Ectodermal cell (in vitro differentiated cells): ENCODE results near the gene LUZP1.
"Not testable (repeated sequence)": the region's sequence is repeated elsewhere in the genome, so short reads cannot be mapped to it uniquely, and the experiment has no call there.

Experiments
- H3K27ac ChIP-seq: 2 replicates; pipeline ENCODE4 v1.7.0; 2013; ENCODE audit warnings: mild to moderate bottlenecking, low read depth, low read length; ENCODE audit not compliant: insufficient read depth, poor library complexity, severe bottlenecking
- H3K27me3 ChIP-seq: 2 replicates; pipeline ENCODE4 v1.7.0; 2013; ENCODE audit warnings: mild to moderate bottlenecking, low read length; ENCODE audit not compliant: insufficient read depth, control insufficient read depth, poor library complexity, severe bottlenecking
- H3K36me3 ChIP-seq: one replicate; pipeline ENCODE4 v1.7.0; 2013; ENCODE audit warnings: low read length; ENCODE audit not compliant: control insufficient read depth, insufficient read depth
- H3K4me1 ChIP-seq: one replicate; pipeline ENCODE4 v1.7.0; 2013; ENCODE audit warnings: low read length; ENCODE audit not compliant: control insufficient read depth, insufficient read depth
- H3K4me3 ChIP-seq: 2 replicates; pipeline ENCODE4 v1.7.0; 2013; ENCODE audit warnings: low read depth, low read length, control low read depth; ENCODE audit not compliant: insufficient read depth
- H3K9me3 ChIP-seq: 2 replicates; pipeline ENCODE4 v1.7.0; 2013; ENCODE audit warnings: mild to moderate bottlenecking, low read length, moderate library complexity; ENCODE audit not compliant: control insufficient read depth
- WGBS, 2 experiments: methylation state at CpG; one replicate each; pipeline ENCODE4 v1.1.7; 2013; ENCODE audit warnings: missing lambda C conversion rate in 2 of 2; 5-methylcytosine and 5-hydroxymethylcytosine counted together

The LUZP1 gene

GRCh38 chr1:23188936-23189452, 20.3 kb upstream of the LUZP1 start:
- H3K36me3 ChIP-seq, H3K9me3 ChIP-seq, H3K4me1 ChIP-seq, H3K27ac ChIP-seq, H3K27me3 ChIP-seq, H3K4me3 ChIP-seq: not testable (repeated sequence)
- WGBS, 2 experiments, result 94 to 96% methylated on average over 13 of the region's 13 CpGs

DNA sequence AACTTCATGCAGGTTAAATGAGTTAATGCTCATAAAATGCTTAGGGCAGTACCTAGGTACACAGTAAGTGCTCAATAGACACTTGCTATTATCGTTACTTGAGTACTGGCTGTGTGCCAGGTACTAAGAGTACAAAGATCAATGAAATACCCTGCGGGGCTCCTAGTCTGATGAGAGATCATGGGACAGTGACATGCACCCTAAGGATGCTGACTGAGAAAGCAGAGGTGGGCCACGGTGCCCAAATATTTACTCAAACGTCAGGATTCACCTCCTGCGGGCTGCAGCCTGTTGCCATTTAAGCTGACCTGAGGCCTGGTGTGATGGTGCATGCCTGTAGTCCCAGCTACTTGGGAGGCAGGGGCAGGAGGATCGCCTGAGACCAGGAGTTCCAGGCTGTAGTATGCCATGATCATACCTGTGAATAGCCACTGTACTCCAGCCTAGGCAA, 19.8 kb upstream of the LUZP1 start:
- Histone ChIP-seq H3K27me3 (no peaks in the 10 kb centered on the region), H3K36me3 (no peaks in the 10 kb centered on the region), H3K27ac (no peak overlapping the region), H3K9me3 (no peaks in the 10 kb centered on the region), H3K4me3 (no peak overlapping the region), H3K4me1 (no peaks in the 10 kb centered on the region)
- WGBS, 2 experiments, result 81 to 83% methylated on average over 6 of the region's 6 CpGs

DNA sequence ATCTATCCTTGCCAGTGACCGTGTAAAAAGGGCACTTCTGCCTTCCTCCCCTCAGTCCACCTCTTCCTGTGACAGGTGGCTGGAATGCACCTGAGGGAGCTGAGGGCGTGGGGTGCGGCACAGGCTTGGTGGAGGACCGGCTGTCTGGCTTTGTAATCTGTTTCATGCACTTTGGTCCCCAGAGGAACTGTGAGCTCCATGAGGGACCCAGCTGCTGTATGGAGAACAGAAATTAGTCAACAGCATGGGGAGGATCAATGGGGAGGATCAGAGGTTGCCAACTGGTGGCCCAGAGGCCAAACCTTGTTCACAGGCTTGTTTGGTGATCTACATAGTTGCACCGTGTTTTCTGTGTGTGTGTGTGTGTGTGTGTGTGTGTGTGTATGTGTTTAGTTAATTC, 19.0 kb upstream of the LUZP1 start:
- Histone ChIP-seq H3K9me3 (no peaks in the 10 kb centered on the region), H3K4me1 (no peaks in the 10 kb centered on the region), H3K36me3 (no peaks in the 10 kb centered on the region), H3K27ac (no peak overlapping the region), H3K27me3 (no peaks in the 10 kb centered on the region), H3K4me3 (no peak overlapping the region)
- 91 to 93% methylated on average over 5 of the region's 5 CpGs for WGBS, 2 experiments

DNA sequence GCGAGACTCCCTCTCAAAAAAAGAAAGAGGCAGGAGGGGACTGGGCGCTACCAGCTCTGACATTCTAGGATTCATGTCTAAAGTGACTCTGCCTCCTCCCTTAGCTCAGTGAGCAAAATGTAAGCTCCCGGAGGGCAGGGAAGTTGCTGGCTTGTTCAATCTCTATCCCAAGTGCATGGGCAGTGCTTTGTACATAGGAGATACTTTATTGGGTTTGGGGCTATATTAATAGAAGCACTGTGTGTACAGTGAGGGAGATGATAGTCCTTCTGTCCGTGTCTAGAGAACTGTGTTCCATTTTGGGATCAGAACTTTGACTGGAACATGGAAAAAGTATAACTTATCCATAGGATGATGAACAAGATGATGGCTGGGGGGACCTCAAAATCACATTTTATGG, 16.7 kb upstream of the LUZP1 start:
- Histone ChIP-seq H3K27ac (no peak overlapping the region), H3K27me3 (no peaks in the 10 kb centered on the region), H3K9me3 (no peaks in the 10 kb centered on the region), H3K36me3 (no peaks in the 10 kb centered on the region), H3K4me3 (no peak overlapping the region), H3K4me1 (no peaks in the 10 kb centered on the region)
- 88 to 90% methylated on average over 4 of the region's 4 CpGs for WGBS, 2 experiments

DNA sequence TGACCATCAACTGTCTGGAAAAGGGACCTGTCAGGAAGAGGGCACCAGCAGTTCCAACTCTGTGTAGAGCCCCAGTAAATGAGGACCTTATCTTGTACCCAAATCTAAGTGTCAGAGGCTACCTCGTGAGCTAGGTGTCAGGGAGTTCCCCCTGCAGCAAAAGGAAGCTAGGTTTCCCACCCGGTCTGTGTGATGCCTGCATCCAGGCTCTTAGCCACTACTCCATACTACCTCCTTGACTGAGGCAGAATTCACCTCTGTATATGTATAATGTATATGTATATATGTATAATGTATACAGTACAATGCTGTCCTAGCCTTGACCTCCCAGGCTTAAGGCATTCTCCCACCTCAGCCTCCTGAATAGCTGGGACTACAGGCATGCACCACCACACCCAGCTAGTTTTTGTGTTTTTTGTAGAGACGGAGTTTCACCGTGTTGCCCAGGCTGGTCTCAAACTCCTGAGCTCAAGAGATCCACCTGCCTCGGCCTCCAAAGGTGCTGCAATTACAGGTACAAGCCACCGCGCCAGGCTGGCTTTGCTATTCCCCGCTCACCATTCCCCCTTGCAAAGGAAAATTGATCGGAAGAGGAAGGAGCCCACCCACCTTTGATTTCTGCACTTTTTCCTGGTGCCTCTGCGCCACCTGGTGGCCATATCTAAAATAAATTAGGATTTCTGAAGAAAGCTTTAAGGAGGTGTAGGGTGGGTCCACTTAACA, 15.7 kb upstream of the LUZP1 start:
- Histone ChIP-seq H3K27ac (no peak overlapping the region), H3K36me3 (no peaks in the 10 kb centered on the region), H3K4me1 (no peaks in the 10 kb centered on the region), H3K27me3 (peaks cover 5% of the 10 kb centered on the region), H3K4me3 (no peak overlapping the region), H3K9me3 (no peaks in the 10 kb centered on the region)
- WGBS, 2 experiments, result 31 to 40% methylated on average over 9 to 10 of the region's 10 CpGs

GRCh38 chr1:23179862-23180261, 11.2 kb upstream of the LUZP1 start:
- Histone ChIP-seq H3K4me1 (no peaks in the 10 kb centered on the region), H3K4me3 (no peak overlapping the region), H3K36me3 (no peaks in the 10 kb centered on the region), H3K27ac (no peak overlapping the region), H3K9me3 (no peaks in the 10 kb centered on the region), H3K27me3 (peaks cover 39% of the 10 kb centered on the region)
- WGBS, 2 experiments, result 78 to 92% methylated on average over 1 to 2 of the region's 2 CpGs

- WGBS, 2 experiments, result 82 to 84% methylated on average over 6 of the region's 6 CpGs
These were observed 10.3 kb upstream of the LUZP1 start for GRCh38 chr1:23178950-23179349.

GRCh38 chr1:23178414-23178813, 9.8 kb upstream of the LUZP1 start:
- H3K27me3 ChIP-seq, result peaks cover 39% of the 10 kb centered on the region
- WGBS, 2 experiments, result 89 to 94% methylated on average over 6 of the region's 6 CpGs
- no peaks in the 10 kb centered on the region for H3K9me3 ChIP-seq
- no peak overlapping the region for H3K4me3 ChIP-seq
- H3K36me3 ChIP-seq, result no peaks in the 10 kb centered on the region
- no peaks in the 10 kb centered on the region for H3K4me1 ChIP-seq
- no peak overlapping the region for H3K27ac ChIP-seq

More at GRCh38 chr1:23178950-23179349, 10.3 kb upstream of the LUZP1 start:
- H3K27me3 ChIP-seq, result peaks cover 39% of the 10 kb centered on the region
- H3K4me3 ChIP-seq, result no peak overlapping the region
- H3K36me3 ChIP-seq, result no peaks in the 10 kb centered on the region
- no peaks in the 10 kb centered on the region for H3K4me1 ChIP-seq
- H3K9me3 ChIP-seq, result no peaks in the 10 kb centered on the region
- H3K27ac ChIP-seq, result no peak overlapping the region

GRCh38 chr1:23177438-23178380, 9.1 kb upstream of the LUZP1 start:
- Histone ChIP-seq H3K27ac (no peak overlapping the region), H3K36me3 (no peaks in the 10 kb centered on the region), H3K9me3 (no peaks in the 10 kb centered on the region), H3K4me1 (no peaks in the 10 kb centered on the region), H3K27me3 (peaks cover 39% of the 10 kb centered on the region), H3K4me3 (peak overlapping the region; percentile 43)
- 3 to 4% methylated on average over 62 of the region's 62 CpGs for WGBS, 2 experiments

- H3K4me3 ChIP-seq, result no peak overlapping the region
- no peak overlapping the region for H3K27ac ChIP-seq
- 77% methylated on average over 10 of the region's 10 CpGs for WGBS, 2 experiments
- no peaks in the 10 kb centered on the region for H3K36me3 ChIP-seq
- H3K9me3 ChIP-seq, result no peaks in the 10 kb centered on the region
- no peaks in the 10 kb centered on the region for H3K4me1 ChIP-seq
- H3K27me3 ChIP-seq, result peaks cover 39% of the 10 kb centered on the region
These were observed 8.4 kb upstream of the LUZP1 start for GRCh38 chr1:23177031-23177430.
